Liver (tissue), 9 donors: ENCODE data around the gene CPA5. TPM values are rescaled to one million over a fixed set of nuclear protein-coding genes. Genes with fewer than 3 reads are reported as not detected.

Experiments used
- DNase-seq: peaks from one replicate; pipeline ENCODE4 v3.0.0-alpha.2; 2017; ENCODE audit warnings: low spot score
- H3K27ac ChIP-seq, 2 donors: one replicate each; pipeline ENCODE4 v1.7.0; 2013; ENCODE audit warnings: inconsistent platforms in 2 of 2, low read length in 2 of 2, control low read depth in 1 of 2, low read depth in 1 of 2, mild to moderate bottlenecking in 1 of 2
- H3K27me3 ChIP-seq, 4 donors: one replicate each; pipeline versions ENCODE4 v1.6.1 to v1.7.0; 2013; ENCODE audit warnings: low read length in 3 of 4, inconsistent platforms in 1 of 4, mild to moderate bottlenecking in 1 of 4, moderate library complexity in 1 of 4; ENCODE audit not compliant: control insufficient read depth in 4 of 4, insufficient read depth in 4 of 4
- H3K36me3 ChIP-seq, 4 donors: one replicate each; pipeline versions ENCODE4 v1.6.1 to v1.7.0; 2013; ENCODE audit warnings: low read length in 3 of 4, mild to moderate bottlenecking in 3 of 4, low read depth in 1 of 4, moderate library complexity in 1 of 4; ENCODE audit not compliant: control insufficient read depth in 4 of 4, insufficient read depth in 3 of 4
- H3K4me1 ChIP-seq, 4 donors: one replicate each; pipeline versions ENCODE4 v1.6.1 to v1.7.0; 2013; ENCODE audit warnings: low read length in 3 of 4, mild to moderate bottlenecking in 3 of 4, moderate library complexity in 1 of 4; ENCODE audit not compliant: control insufficient read depth in 4 of 4, insufficient read depth in 4 of 4
- H3K4me3 ChIP-seq, 3 donors: one replicate each; pipeline versions ENCODE4 v1.6.1 to v1.7.0; 2013; ENCODE audit warnings: low read length in 3 of 3, control low read depth in 1 of 3, low read depth in 1 of 3, mild to moderate bottlenecking in 1 of 3
- H3K9ac ChIP-seq, 2 donors: one replicate each; pipeline ENCODE4 v1.7.0; 2013; ENCODE audit warnings: low read length in 2 of 2, mild to moderate bottlenecking in 2 of 2, moderate library complexity in 2 of 2, control low read depth in 1 of 2, low read depth in 1 of 2
- H3K9me3 ChIP-seq, 4 donors: one replicate each; pipeline versions ENCODE4 v1.6.1 to v1.7.0; 2013; ENCODE audit warnings: low read length in 3 of 4; ENCODE audit not compliant: control insufficient read depth in 4 of 4
- EGR1 ChIP-seq, 2 donors: IDR thresholded peaks; 2 replicates each; pipeline ENCODE4 v1.6.1; 2016 to 2018; ENCODE audit warnings: antibody characterized with exemption in 2 of 2, low read depth in 2 of 2
- FOXA1 ChIP-seq: IDR thresholded peaks from 2 replicates; pipeline ENCODE4 v1.6.1; 2016; ENCODE audit warnings: antibody characterized with exemption
- FOXA2 ChIP-seq: IDR thresholded peaks from 2 replicates; pipeline ENCODE4 v1.6.1; 2016; ENCODE audit warnings: antibody characterized with exemption
- GABPA ChIP-seq, 2 donors: IDR thresholded peaks in 1 of 2; conservative IDR thresholded peaks in 1 of 2; 2 replicates each; pipeline ENCODE4 v1.6.1; 2016; ENCODE audit warnings: antibody characterized with exemption in 2 of 2, mild to moderate bottlenecking in 1 of 2, moderate library complexity in 1 of 2
- HNF4A ChIP-seq, 2 donors: conservative IDR thresholded peaks; 2 replicates each; pipeline ENCODE4 v1.6.1; 2016; ENCODE audit warnings: antibody characterized with exemption in 2 of 2, mild to moderate bottlenecking in 2 of 2
- HNF4G ChIP-seq: IDR thresholded peaks from 2 replicates; pipeline ENCODE4 v1.6.1; 2016; ENCODE audit warnings: antibody characterized with exemption
- JUND ChIP-seq, 2 donors: IDR thresholded peaks; 2 replicates each; pipeline ENCODE4 v1.6.1; 2016; ENCODE audit warnings: antibody characterized with exemption in 2 of 2
- NR2F2 ChIP-seq: IDR thresholded peaks from 2 replicates; pipeline ENCODE4 v1.6.1; 2016; ENCODE audit warnings: antibody characterized with exemption
- RAD21 ChIP-seq, 2 donors: IDR thresholded peaks; 2 replicates each; pipeline ENCODE4 v1.6.1; 2016; ENCODE audit warnings: antibody characterized with exemption in 2 of 2, mild to moderate bottlenecking in 2 of 2
- REST ChIP-seq: IDR thresholded peaks from 2 replicates; pipeline ENCODE4 v1.6.1; 2016; ENCODE audit warnings: antibody characterized with exemption, mild to moderate bottlenecking
- RXRA ChIP-seq, 2 donors: IDR thresholded peaks; 2 replicates each; pipeline ENCODE4 v1.6.1; 2017 to 2018; ENCODE audit warnings: antibody characterized with exemption in 2 of 2, mild to moderate bottlenecking in 1 of 2
- SP1 ChIP-seq: IDR thresholded peaks from 2 replicates; pipeline ENCODE4 v1.6.1; 2018; ENCODE audit warnings: antibody characterized with exemption, mild to moderate bottlenecking
- TAF1 ChIP-seq: conservative IDR thresholded peaks from 2 replicates; pipeline ENCODE4 v1.6.1; 2016; ENCODE audit warnings: antibody characterized with exemption, mild to moderate bottlenecking
- YY1 ChIP-seq: IDR thresholded peaks from 2 replicates; pipeline ENCODE4 v1.6.1; 2016; ENCODE audit warnings: antibody characterized with exemption, mild to moderate bottlenecking
- WGBS: extraction: QIAGEN DNeasy Blood & Tissue Kit; methylation state at CpG from one replicate; pipeline ENCODE4 v1.1.7; 2013; 5-methylcytosine and 5-hydroxymethylcytosine counted together
- polyA plus RNA-seq, 2 donors: library from polyadenylated mRNA; stranded (reverse) in 1 of 2; unstranded in 1 of 2; fragments of 200-250 nt in 1 of 2; fragments of >200 nt in 1 of 2; fragmentation: Nextera tagmentation in 1 of 2; extraction: Ambion mirVana in 1 of 2; gene quantifications; one replicate each; pipeline versions ENCODE4 v1.2.1 to v1.2.3, GENCODE V29; 2013 to 2015
- total RNA-seq, 2 donors: library from RNA; depleted of rRNA; stranded (reverse); fragments of >200 nt; gene quantifications; one replicate each; pipeline ENCODE4 v1.2.3, GENCODE V29; 2014
- TF ChIP-seq, protein P1 (sequence below): fragments of 150-350 bp; IDR thresholded peaks from 2 replicates; pipeline ENCODE4 v1.5.1; 2017; ENCODE audit warnings: improper control_type of control experiment, low read depth, low read length; ENCODE audit not compliant: missing input control
- TF ChIP-seq, protein P2 (sequence below): IDR thresholded peaks from 2 replicates; pipeline ENCODE4 v1.6.1; 2016; ENCODE audit warnings: antibody characterized with exemption
- TF ChIP-seq, protein P3 (sequence below): IDR thresholded peaks from 2 replicates; pipeline ENCODE4 v1.6.1; 2016; ENCODE audit warnings: antibody characterized with exemption
- TF ChIP-seq, protein P4 (sequence below): IDR thresholded peaks from 2 replicates; pipeline ENCODE4 v1.6.1; 2016; ENCODE audit warnings: antibody characterized with exemption
- donor health status: healthy.
- donor health status: healthy.
- donor health status: healthy.
- donor health status: healthy.
- donor health status: healthy.

Gene CPA5
- total and polyA plus RNA-seq, 4 donors, result 0.33 TPM; not detected in 3

DNA sequence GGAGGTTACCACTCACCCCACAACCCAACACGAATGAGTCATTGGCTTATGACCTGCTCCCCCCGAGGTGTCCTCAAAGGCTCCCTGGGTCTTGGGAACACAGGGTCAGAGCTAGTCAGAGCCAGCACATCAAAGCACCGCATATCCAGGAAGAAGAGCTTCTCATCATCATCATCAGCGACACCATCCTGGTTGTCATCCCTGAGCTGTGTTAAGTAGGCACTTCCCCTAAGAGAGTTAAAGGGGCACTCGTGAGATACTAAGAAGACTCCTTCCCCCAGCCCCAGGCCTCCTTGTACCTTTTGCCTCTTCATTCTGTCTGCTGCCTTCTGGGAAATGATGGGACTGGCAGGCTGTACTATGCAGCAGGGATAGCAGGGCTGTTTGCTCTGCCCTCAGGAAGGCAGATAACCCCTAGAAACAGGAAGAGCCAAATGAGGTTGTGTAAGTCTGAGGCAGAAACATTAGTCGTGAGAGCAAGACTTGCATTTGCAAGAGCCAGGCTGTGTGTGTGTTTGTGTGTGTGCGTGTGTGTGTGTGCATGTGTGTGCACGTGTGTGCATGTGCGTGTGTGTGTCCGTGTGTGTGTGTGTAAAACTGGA lies 24.6 kb downstream of the CPA5 start (continued):
- TF ChIP-seq FOXA2, result no peak
- TF ChIP-seq GABPA (IDR thresholded peaks at IDR 0.05 in 1 of 2, conservative IDR thresholded peaks at IDR 0.05 in 1 of 2), result no peak
- TF ChIP-seq, protein P1, sequence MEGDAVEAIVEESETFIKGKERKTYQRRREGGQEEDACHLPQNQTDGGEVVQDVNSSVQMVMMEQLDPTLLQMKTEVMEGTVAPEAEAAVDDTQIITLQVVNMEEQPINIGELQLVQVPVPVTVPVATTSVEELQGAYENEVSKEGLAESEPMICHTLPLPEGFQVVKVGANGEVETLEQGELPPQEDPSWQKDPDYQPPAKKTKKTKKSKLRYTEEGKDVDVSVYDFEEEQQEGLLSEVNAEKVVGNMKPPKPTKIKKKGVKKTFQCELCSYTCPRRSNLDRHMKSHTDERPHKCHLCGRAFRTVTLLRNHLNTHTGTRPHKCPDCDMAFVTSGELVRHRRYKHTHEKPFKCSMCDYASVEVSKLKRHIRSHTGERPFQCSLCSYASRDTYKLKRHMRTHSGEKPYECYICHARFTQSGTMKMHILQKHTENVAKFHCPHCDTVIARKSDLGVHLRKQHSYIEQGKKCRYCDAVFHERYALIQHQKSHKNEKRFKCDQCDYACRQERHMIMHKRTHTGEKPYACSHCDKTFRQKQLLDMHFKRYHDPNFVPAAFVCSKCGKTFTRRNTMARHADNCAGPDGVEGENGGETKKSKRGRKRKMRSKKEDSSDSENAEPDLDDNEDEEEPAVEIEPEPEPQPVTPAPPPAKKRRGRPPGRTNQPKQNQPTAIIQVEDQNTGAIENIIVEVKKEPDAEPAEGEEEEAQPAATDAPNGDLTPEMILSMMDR, result no peak

DNA sequence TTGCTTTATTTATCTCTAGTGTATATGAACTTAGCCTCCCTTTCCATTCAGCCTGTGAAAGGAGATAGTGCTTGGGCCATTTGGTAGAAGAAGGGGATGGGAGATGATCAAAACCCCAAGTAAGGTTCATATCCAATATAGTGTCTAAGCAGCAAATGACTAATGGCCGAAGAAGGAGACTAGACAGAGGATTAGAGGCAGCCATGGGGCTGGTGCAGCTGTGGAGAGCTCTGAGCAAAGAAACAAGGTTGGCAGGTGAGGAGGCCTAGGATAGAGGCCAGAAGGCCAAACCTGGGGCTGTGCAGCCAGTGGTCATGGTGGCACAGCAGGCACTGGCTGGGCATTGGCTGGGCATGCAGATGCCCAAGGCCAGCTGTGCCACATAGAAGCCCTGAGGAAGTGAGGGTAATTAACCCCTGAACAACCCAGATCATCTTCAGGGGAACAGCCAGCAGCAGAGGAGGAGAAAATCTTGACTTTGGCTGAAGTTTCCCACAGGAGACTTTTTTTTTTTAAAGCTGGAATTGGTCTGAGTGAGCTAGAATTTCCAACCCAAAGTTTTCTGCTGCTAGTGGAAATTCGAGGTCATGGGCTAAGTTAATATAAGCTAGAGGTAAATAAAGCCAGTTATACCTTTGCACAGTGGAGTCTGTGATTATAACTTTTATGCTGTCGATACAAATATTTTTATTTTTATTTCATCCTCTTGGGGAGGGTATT lies 25.4 kb downstream of the CPA5 start:
- WGBS, result 56% methylated on average over 3 of the region's 3 CpGs
- Histone ChIP-seq H3K4me1 (peaks cover 0 to 8% (median 0%) of the 10 kb centered on the region in 4 donors), H3K4me3 (no peak overlapping the region), H3K27me3 (no peaks in the 10 kb centered on the region), H3K27ac (peak overlapping the region; percentile 12 to 31), H3K9me3 (no peaks in the 10 kb centered on the region), H3K36me3 (no peaks in the 10 kb centered on the region), H3K9ac (no peak overlapping the region)
- TF ChIP-seq GABPA (IDR thresholded peaks at IDR 0.05 in 1 of 2, conservative IDR thresholded peaks at IDR 0.05 in 1 of 2) (no peak), TAF1 (no peak), RAD21 (IDR thresholded peaks at IDR 0.05) (no peak), JUND (IDR thresholded peaks at IDR 0.05) (no peak), EGR1 (IDR thresholded peaks at IDR 0.05; ENCODE audit: low read depth in 2 of 2) (no peak), FOXA1 (no peak), YY1 (no peak), HNF4A (conservative IDR thresholded peaks at IDR 0.05) (no peak), FOXA2 (no peak), RXRA (IDR thresholded peaks at IDR 0.05) (no peak), REST (no peak), NR2F2 (no peak), SP1 (no peak), HNF4G (no peak)
- TF ChIP-seq, protein P1, result no peak
- TF ChIP-seq, protein P2, sequence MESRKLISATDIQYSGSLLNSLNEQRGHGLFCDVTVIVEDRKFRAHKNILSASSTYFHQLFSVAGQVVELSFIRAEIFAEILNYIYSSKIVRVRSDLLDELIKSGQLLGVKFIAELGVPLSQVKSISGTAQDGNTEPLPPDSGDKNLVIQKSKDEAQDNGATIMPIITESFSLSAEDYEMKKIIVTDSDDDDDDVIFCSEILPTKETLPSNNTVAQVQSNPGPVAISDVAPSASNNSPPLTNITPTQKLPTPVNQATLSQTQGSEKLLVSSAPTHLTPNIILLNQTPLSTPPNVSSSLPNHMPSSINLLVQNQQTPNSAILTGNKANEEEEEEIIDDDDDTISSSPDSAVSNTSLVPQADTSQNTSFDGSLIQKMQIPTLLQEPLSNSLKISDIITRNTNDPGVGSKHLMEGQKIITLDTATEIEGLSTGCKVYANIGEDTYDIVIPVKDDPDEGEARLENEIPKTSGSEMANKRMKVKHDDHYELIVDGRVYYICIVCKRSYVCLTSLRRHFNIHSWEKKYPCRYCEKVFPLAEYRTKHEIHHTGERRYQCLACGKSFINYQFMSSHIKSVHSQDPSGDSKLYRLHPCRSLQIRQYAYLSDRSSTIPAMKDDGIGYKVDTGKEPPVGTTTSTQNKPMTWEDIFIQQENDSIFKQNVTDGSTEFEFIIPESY, result no peak
- TF ChIP-seq, protein P3, sequence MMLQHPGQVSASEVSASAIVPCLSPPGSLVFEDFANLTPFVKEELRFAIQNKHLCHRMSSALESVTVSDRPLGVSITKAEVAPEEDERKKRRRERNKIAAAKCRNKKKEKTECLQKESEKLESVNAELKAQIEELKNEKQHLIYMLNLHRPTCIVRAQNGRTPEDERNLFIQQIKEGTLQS, result no peak
- TF ChIP-seq, protein P4, sequence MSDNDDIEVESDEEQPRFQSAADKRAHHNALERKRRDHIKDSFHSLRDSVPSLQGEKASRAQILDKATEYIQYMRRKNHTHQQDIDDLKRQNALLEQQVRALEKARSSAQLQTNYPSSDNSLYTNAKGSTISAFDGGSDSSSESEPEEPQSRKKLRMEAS, result no peak
- no peak for DNase-seq
